CD14-positive monocyte (primary cell): ENCODE results near the gene NPSR1. TPM values are rescaled to one million over a fixed set of nuclear protein-coding genes. Genes with fewer than 3 reads are reported as not detected.
A peak's percentile ranks its signal among the peaks of the same experiment; 100 is the strongest.

Source experiments
- DNase-seq, 3 donors: peaks; one replicate each; pipeline ENCODE4 v3.0.0-alpha.2; 2011 to 2022
- H2AFZ ChIP-seq: 2 replicates; pipeline ENCODE4 v1.6.0; 2012; ENCODE audit warnings: mild to moderate bottlenecking, low read depth, low read length, inconsistent platforms; ENCODE audit not compliant: insufficient read depth, poor library complexity, severe bottlenecking
- H3K27ac ChIP-seq, 2 donors: 1 replicate in 1 of 2; 2 replicates in 1 of 2; pipeline ENCODE4 v1.5.1; 2012 to 2013; ENCODE audit warnings: low read length in 2 of 2, control low read depth in 1 of 2, inconsistent platforms in 1 of 2, low read depth in 1 of 2, mild to moderate bottlenecking in 1 of 2
- H3K27me3 ChIP-seq, 2 donors: one replicate each; pipeline versions ENCODE4 v1.6.0 to v1.6.1; 2011 to 2013; ENCODE audit warnings: low read length in 2 of 2; ENCODE audit not compliant: control insufficient read depth in 2 of 2, insufficient read depth in 2 of 2
- H3K36me3 ChIP-seq, 2 donors: replicated peaks in 1 of 2; 1 replicate in 1 of 2; 2 replicates in 1 of 2; pipeline versions ENCODE4 v1.5.1 to v1.6.1; 2012 to 2013; ENCODE audit warnings: low read length in 2 of 2, control low read depth in 1 of 2, inconsistent platforms in 1 of 2, mild to moderate bottlenecking in 1 of 2; ENCODE audit not compliant: insufficient read depth in 2 of 2, control insufficient read depth in 1 of 2
- H3K4me1 ChIP-seq, 2 donors: 1 replicate in 1 of 2; 2 replicates in 1 of 2; pipeline versions ENCODE4 v1.5.1 to v1.6.1; 2012 to 2013; ENCODE audit warnings: low read length in 2 of 2, control low read depth in 1 of 2, inconsistent platforms in 1 of 2, mild to moderate bottlenecking in 1 of 2, moderate library complexity in 1 of 2; ENCODE audit not compliant: insufficient read depth in 2 of 2, control insufficient read depth in 1 of 2
- H3K4me2 ChIP-seq: replicated peaks from 2 replicates; pipeline ENCODE3; 2012; ENCODE audit warnings: low read length, moderate library complexity, mild to moderate bottlenecking; ENCODE audit not compliant: poor library complexity, severe bottlenecking; ENCODE audit errors: extremely low read depth
- H3K4me3 ChIP-seq, 3 experiments: fragments of 200-600 bp in 1 of 3; sonication (generic) in 1 of 3; replicated peaks in 1 of 3; 1 replicate in 2 of 3; 2 replicates in 1 of 3; pipeline ENCODE4 v1.5.1; 2011 to 2013; ENCODE audit warnings: low read length in 3 of 3, mild to moderate bottlenecking in 3 of 3, control low read depth in 2 of 3, low read depth in 2 of 3, inconsistent platforms in 1 of 3, moderate library complexity in 1 of 3
- H3K79me2 ChIP-seq: 2 replicates; pipeline ENCODE4 v1.6.0; 2012; ENCODE audit warnings: mild to moderate bottlenecking, control low read depth, inconsistent platforms, low read length, moderate library complexity; ENCODE audit not compliant: insufficient read depth
- H3K9ac ChIP-seq: 2 replicates; pipeline ENCODE4 v1.6.0; 2017; ENCODE audit warnings: low read length, mild to moderate bottlenecking; ENCODE audit not compliant: insufficient read depth, poor library complexity, severe bottlenecking
- H3K9me3 ChIP-seq, 2 donors: replicated peaks in 1 of 2; 1 replicate in 1 of 2; 2 replicates in 1 of 2; pipeline versions ENCODE4 v1.5.1 to v1.6.1; 2012 to 2013; ENCODE audit warnings: low read length in 2 of 2, control low read depth in 1 of 2; ENCODE audit not compliant: control insufficient read depth in 1 of 2, insufficient read depth in 1 of 2
- H4K20me1 ChIP-seq: 2 replicates; pipeline ENCODE4 v1.6.0; 2012; ENCODE audit warnings: mild to moderate bottlenecking, low read length, control low read depth, moderate library complexity; ENCODE audit not compliant: insufficient read depth
- H3K27ac Mint-ChIP-seq, 7 donors: one replicate each; pipeline ENCODE4 v1.8.0; 2020; ENCODE audit warnings: mild to moderate bottlenecking in 7 of 7, mixed read lengths in 7 of 7, moderate library complexity in 6 of 7, inconsistent platforms in 2 of 7
- H3K27me3 Mint-ChIP-seq, 3 donors: one replicate each; pipeline ENCODE4 v1.8.0; 2021 to 2022; ENCODE audit warnings: low read depth in 3 of 3, mild to moderate bottlenecking in 3 of 3, mixed read lengths in 3 of 3, moderate library complexity in 3 of 3, inconsistent platforms in 1 of 3
- H3K36me3 Mint-ChIP-seq, 2 donors: one replicate each; pipeline ENCODE4 v1.8.0; 2020; ENCODE audit warnings: mixed read lengths in 2 of 2, inconsistent platforms in 1 of 2, mild to moderate bottlenecking in 1 of 2
- H3K4me1 Mint-ChIP-seq: one replicate; pipeline ENCODE4 v1.8.0; 2020; ENCODE audit warnings: mild to moderate bottlenecking, mixed read lengths
- H3K4me3 Mint-ChIP-seq, 2 donors: one replicate each; pipeline ENCODE4 v1.8.0; 2020; ENCODE audit warnings: mild to moderate bottlenecking in 2 of 2, mixed read lengths in 2 of 2, moderate library complexity in 1 of 2
- H3K9me3 Mint-ChIP-seq, 7 donors: one replicate each; pipeline ENCODE4 v1.8.0; 2020 to 2022; ENCODE audit warnings: mixed read lengths in 7 of 7, mild to moderate bottlenecking in 6 of 7, moderate library complexity in 6 of 7, inconsistent platforms in 2 of 7
- WGBS: methylation state at CpG from one replicate; pipeline ENCODE4 v1.1.5; 2013; ENCODE audit warnings: missing lambda C conversion rate; ENCODE audit not compliant: insufficient coverage; 5-methylcytosine and 5-hydroxymethylcytosine counted together
- intact Hi-C, 2 donors: fragments of 100-400 bp; cut with micrococcal nuclease; formaldehyde crosslinking; loops; one replicate each; pipeline versions ENCODE4 v1.15.0 to v1.15.1; 2023
- polyA plus RNA-seq, 3 donors: library from polyadenylated mRNA; depleted of rRNA in 1 of 3; unstranded in 2 of 3; stranded (reverse) in 1 of 3; fragments of 300-500 nt in 2 of 3; fragments of >200 nt in 1 of 3; fragmentation: Illumina TruSeq in 2 of 3; gene quantifications; 1 replicate in 2 of 3; 2 replicates in 1 of 3; pipeline ENCODE4 v1.2.3, GENCODE V29; 2012 to 2021
- TF ChIP-seq, protein P1 (sequence below): fragments of 200-600 bp; IDR thresholded peaks from one replicate; pipeline ENCODE4 v1.8.0; 2022; ENCODE audit warnings: antibody characterized with exemption, mild to moderate bottlenecking

NPSR1 gene
- polyA plus RNA-seq, 3 donors = not detected

- WGBS = 20% methylated on average over 1 of the region's 1 CpG
- Histone ChIP-seq H3K27ac (no peak overlapping the region), H3K9me3 (peaks cover 3 to 4% of the 10 kb centered on the region in 2 donors), H3K4me1 (no peaks in the 10 kb centered on the region), H2AFZ (no peak overlapping the region), H3K36me3 (no peaks in the 10 kb centered on the region), H4K20me1 (no peaks in the 10 kb centered on the region), H3K27me3 (no peaks in the 10 kb centered on the region), H3K9ac (no peak overlapping the region), H3K79me2 (no peaks in the 10 kb centered on the region), H3K4me3 (no peak overlapping the region), H3K4me2 (no peak overlapping the region)
- intact Hi-C loops = no loop called here
- peaks cover 2 to 18% (median 8%) of the 10 kb centered on the region in 7 donors for H3K9me3 Mint-ChIP-seq
- no peaks in the 10 kb centered on the region for H3K36me3 Mint-ChIP-seq
- H3K27ac Mint-ChIP-seq = peak overlapping the region in 1 of 7 donors; percentile 31
- peaks cover 0 to 3% (median 0%) of the 10 kb centered on the region in 3 donors for H3K27me3 Mint-ChIP-seq
- H3K4me3 Mint-ChIP-seq = no peak overlapping the region
- TF ChIP-seq, protein P1, sequence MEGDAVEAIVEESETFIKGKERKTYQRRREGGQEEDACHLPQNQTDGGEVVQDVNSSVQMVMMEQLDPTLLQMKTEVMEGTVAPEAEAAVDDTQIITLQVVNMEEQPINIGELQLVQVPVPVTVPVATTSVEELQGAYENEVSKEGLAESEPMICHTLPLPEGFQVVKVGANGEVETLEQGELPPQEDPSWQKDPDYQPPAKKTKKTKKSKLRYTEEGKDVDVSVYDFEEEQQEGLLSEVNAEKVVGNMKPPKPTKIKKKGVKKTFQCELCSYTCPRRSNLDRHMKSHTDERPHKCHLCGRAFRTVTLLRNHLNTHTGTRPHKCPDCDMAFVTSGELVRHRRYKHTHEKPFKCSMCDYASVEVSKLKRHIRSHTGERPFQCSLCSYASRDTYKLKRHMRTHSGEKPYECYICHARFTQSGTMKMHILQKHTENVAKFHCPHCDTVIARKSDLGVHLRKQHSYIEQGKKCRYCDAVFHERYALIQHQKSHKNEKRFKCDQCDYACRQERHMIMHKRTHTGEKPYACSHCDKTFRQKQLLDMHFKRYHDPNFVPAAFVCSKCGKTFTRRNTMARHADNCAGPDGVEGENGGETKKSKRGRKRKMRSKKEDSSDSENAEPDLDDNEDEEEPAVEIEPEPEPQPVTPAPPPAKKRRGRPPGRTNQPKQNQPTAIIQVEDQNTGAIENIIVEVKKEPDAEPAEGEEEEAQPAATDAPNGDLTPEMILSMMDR = no peak
- no peak for DNase-seq
- H3K4me1 Mint-ChIP-seq = no peaks in the 10 kb centered on the region
Measured at GRCh38 chr7:34718867-34719266, 60.8 kb downstream of the NPSR1 start.

- Histone ChIP-seq H3K4me1 (no peaks in the 10 kb centered on the region), H3K4me3 (no peak overlapping the region), H2AFZ (no peak overlapping the region), H3K4me2 (no peak overlapping the region), H3K9me3 (no peaks in the 10 kb centered on the region), H3K79me2 (no peaks in the 10 kb centered on the region), H3K27me3 (no peaks in the 10 kb centered on the region), H3K9ac (no peak overlapping the region), H3K36me3 (no peaks in the 10 kb centered on the region), H3K27ac (no peak overlapping the region), H4K20me1 (no peaks in the 10 kb centered on the region)
- H3K4me1 Mint-ChIP-seq = no peaks in the 10 kb centered on the region
- peaks cover 2 to 11% (median 5%) of the 10 kb centered on the region in 7 donors for H3K9me3 Mint-ChIP-seq
- no peak overlapping the region for H3K27ac Mint-ChIP-seq
- WGBS = no CpG with 5 or more reads among the region's 3 CpGs
- H3K27me3 Mint-ChIP-seq = peaks cover 0 to 3% (median 0%) of the 10 kb centered on the region in 3 donors
- DNase-seq = no peak
- H3K4me3 Mint-ChIP-seq = no peak overlapping the region
- TF ChIP-seq, protein P1 = no peak
- no peaks in the 10 kb centered on the region for H3K36me3 Mint-ChIP-seq
- intact Hi-C loops = no loop called here
Measured at GRCh38 chr7:34719636-34720035, 61.6 kb downstream of the NPSR1 start.
